Upper lobe of left lung (tissue), 4 donors: Measurements from ENCODE around the gene MED29.

Experiments used
- CTCF ChIP-seq, 6 experiments: fragments of 450-650 bp in 4 of 6; fragments of 200-600 bp in 2 of 6; sonication (generic) in 2 of 6; IDR thresholded peaks; one replicate each; pipeline ENCODE4 v1.5.1; 2016 to 2019; ENCODE audit warnings: antibody characterized with exemption in 6 of 6
- EP300 ChIP-seq, 4 donors: sonication (generic); formaldehyde crosslinking; IDR thresholded peaks; one replicate each; pipeline ENCODE4 v1.5.1; 2017; ENCODE audit warnings: antibody characterized with exemption in 4 of 4, control low read depth in 2 of 4
- POLR2A ChIP-seq, 4 donors: fragments of 450-650 bp; IDR thresholded peaks; one replicate each; pipeline ENCODE4 v1.5.1; 2016 to 2017; ENCODE audit warnings: antibody characterized with exemption in 4 of 4, mild to moderate bottlenecking in 2 of 4

- no peak for TF ChIP-seq POLR2A (IDR thresholded peaks at IDR 0.05)
- TF ChIP-seq CTCF (IDR thresholded peaks at IDR 0.05), result no peak
- no peak for TF ChIP-seq EP300 (IDR thresholded peaks at IDR 0.05)
Measured at GRCh38 chr19:39448271-39448670, 57.1 kb downstream of the MED29 start.
